ENCODE measurements around the gene NBAS. TPM values are rescaled to one million over a fixed set of nuclear protein-coding genes. Genes with fewer than 3 reads are reported as not detected.

The NBAS gene
- total RNA-seq, 3 donors from 2014 or later (not counting 1 experiment from before 2014, with no cell fraction given), result 27.8 to 34.7 (median 29.2) TPM

GRCh38 chr2:15427987-15428386, 133.1 kb downstream of the NBAS start:
- DNase-seq, result no peak
- no peaks in the 10 kb centered on the region for H3K4me1 ChIP-seq (ENCODE audit: control insufficient read depth, insufficient read depth, low read length)
- H3K36me3 Mint-ChIP-seq, result no peaks in the 10 kb centered on the region

GRCh38 chr2:15426606-15427005, 134.5 kb downstream of the NBAS start:
- Histone ChIP-seq H3K36me3 (ENCODE audit: control insufficient read depth, insufficient read depth, low read length) (peaks cover 3% of the 10 kb centered on the region), H3K4me3 (ENCODE audit: low read length) (no peak overlapping the region), H3K27me3 (ENCODE audit: control insufficient read depth, insufficient read depth, low read length) (no peaks in the 10 kb centered on the region), H3K27ac (ENCODE audit: low read length) (no peak overlapping the region), H3K4me1 (ENCODE audit: control insufficient read depth, insufficient read depth, low read length) (no peaks in the 10 kb centered on the region), H3K9me3 (ENCODE audit: control insufficient read depth, insufficient read depth, low read length) (no peaks in the 10 kb centered on the region)
- 98% methylated on average over 5 of the region's 5 CpGs for WGBS (ENCODE audit: insufficient coverage)
- TF ChIP-seq CTCF (IDR thresholded peaks at IDR 0.05), result no peak
- no peak overlapping the region for H3K4me3 Mint-ChIP-seq
- no peaks in the 10 kb centered on the region for H3K4me1 Mint-ChIP-seq
- ATAC-seq, result no peak
- no peaks in the 10 kb centered on the region for H3K9me3 Mint-ChIP-seq
- H3K27ac Mint-ChIP-seq, result no peak overlapping the region
- intact Hi-C loops (cut with micrococcal nuclease), result no loop called here
- H3K36me3 Mint-ChIP-seq, result no peaks in the 10 kb centered on the region
- no peaks in the 10 kb centered on the region for H3K27me3 Mint-ChIP-seq (ENCODE audit: low read depth in 2 of 2)
- no peak for DNase-seq

More at GRCh38 chr2:15427987-15428386, 133.1 kb downstream of the NBAS start:
- Mint-ChIP-seq H3K27ac (no peak overlapping the region), H3K9me3 (no peaks in the 10 kb centered on the region), H3K4me1 (no peaks in the 10 kb centered on the region), H3K27me3 (ENCODE audit: low read depth in 2 of 2) (no peaks in the 10 kb centered on the region), H3K4me3 (no peak overlapping the region)
- Histone ChIP-seq H3K9me3 (ENCODE audit: control insufficient read depth, insufficient read depth, low read length) (no peaks in the 10 kb centered on the region), H3K4me3 (ENCODE audit: low read length) (no peak overlapping the region), H3K27me3 (ENCODE audit: control insufficient read depth, insufficient read depth, low read length) (no peaks in the 10 kb centered on the region), H3K27ac (ENCODE audit: low read length) (no peak overlapping the region), H3K36me3 (ENCODE audit: control insufficient read depth, insufficient read depth, low read length) (peaks cover 3% of the 10 kb centered on the region)
- no peak for TF ChIP-seq CTCF (IDR thresholded peaks at IDR 0.05)
- intact Hi-C loops (cut with micrococcal nuclease), result no loop called here
- ATAC-seq, result no peak

GRCh38 chr2:15425712-15426111, 135.4 kb downstream of the NBAS start:
- H3K36me3 ChIP-seq (ENCODE audit: control insufficient read depth, insufficient read depth, low read length), result peaks cover 3% of the 10 kb centered on the region
- H3K9me3 ChIP-seq (ENCODE audit: control insufficient read depth, insufficient read depth, low read length), result no peaks in the 10 kb centered on the region
- H3K27ac Mint-ChIP-seq, result no peak overlapping the region

More at GRCh38 chr2:15425712-15426111, 135.4 kb downstream of the NBAS start:
- Histone ChIP-seq H3K4me3 (ENCODE audit: low read length) (no peak overlapping the region), H3K4me1 (ENCODE audit: control insufficient read depth, insufficient read depth, low read length) (no peaks in the 10 kb centered on the region), H3K27me3 (ENCODE audit: control insufficient read depth, insufficient read depth, low read length) (no peaks in the 10 kb centered on the region), H3K27ac (ENCODE audit: low read length) (no peak overlapping the region)
- Mint-ChIP-seq H3K27me3 (ENCODE audit: low read depth in 2 of 2) (no peaks in the 10 kb centered on the region), H3K36me3 (no peaks in the 10 kb centered on the region), H3K9me3 (no peaks in the 10 kb centered on the region), H3K4me1 (no peaks in the 10 kb centered on the region), H3K4me3 (no peak overlapping the region)
- DNase-seq, result no peak
- intact Hi-C loops (cut with micrococcal nuclease), result no loop called here
- no peak for ATAC-seq
- no peak for TF ChIP-seq CTCF (IDR thresholded peaks at IDR 0.05)
- 96% methylated on average over 4 of the region's 4 CpGs for WGBS (ENCODE audit: insufficient coverage)

Data from natural killer cell (primary cell).